ENCODE data around the gene SPPL2C.

DNA sequence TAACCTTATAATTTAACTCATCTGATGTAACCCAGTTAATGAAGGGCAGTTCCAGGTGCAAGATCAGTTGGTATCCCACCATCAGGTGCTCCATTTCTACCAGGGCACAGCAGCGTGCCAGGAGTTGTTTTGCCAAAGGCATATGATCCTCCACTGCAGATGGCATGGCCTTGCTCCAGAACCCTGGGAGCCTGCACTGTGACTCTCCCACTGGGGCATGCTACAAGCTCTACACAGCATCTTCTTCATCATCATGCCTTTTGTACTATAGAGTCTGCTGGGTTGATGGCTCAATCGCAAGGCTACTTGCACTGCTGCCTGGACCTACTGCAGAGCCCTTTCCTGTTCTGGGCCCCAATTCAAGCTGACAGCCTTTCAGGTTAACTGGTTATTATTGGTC, 38.4 kb downstream of the SPPL2C start:
- TF ChIP-seq, protein P1, sequence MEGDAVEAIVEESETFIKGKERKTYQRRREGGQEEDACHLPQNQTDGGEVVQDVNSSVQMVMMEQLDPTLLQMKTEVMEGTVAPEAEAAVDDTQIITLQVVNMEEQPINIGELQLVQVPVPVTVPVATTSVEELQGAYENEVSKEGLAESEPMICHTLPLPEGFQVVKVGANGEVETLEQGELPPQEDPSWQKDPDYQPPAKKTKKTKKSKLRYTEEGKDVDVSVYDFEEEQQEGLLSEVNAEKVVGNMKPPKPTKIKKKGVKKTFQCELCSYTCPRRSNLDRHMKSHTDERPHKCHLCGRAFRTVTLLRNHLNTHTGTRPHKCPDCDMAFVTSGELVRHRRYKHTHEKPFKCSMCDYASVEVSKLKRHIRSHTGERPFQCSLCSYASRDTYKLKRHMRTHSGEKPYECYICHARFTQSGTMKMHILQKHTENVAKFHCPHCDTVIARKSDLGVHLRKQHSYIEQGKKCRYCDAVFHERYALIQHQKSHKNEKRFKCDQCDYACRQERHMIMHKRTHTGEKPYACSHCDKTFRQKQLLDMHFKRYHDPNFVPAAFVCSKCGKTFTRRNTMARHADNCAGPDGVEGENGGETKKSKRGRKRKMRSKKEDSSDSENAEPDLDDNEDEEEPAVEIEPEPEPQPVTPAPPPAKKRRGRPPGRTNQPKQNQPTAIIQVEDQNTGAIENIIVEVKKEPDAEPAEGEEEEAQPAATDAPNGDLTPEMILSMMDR (IDR thresholded peaks at IDR 0.05; ENCODE audit: low read depth, low read length): no peak
- TF ChIP-seq POLR2A (IDR thresholded peaks at IDR 0.05; ENCODE audit: extremely low read depth, insufficient read length): no peak
- TF ChIP-seq, protein P2, sequence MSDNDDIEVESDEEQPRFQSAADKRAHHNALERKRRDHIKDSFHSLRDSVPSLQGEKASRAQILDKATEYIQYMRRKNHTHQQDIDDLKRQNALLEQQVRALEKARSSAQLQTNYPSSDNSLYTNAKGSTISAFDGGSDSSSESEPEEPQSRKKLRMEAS (IDR thresholded peaks at IDR 0.05; ENCODE audit: low read depth, low read length): no peak
- TF ChIP-seq MYC (IDR thresholded peaks at IDR 0.05; ENCODE audit: low read depth, low read length): no peak
